Activated CD4-positive, alpha-beta T cell treated with anti-CD3 and anti-CD28 coated beads for 24 hours (primary cell): ENCODE data around the gene PDGFC.

Experiments
- DNase-seq, 2 donors: peaks; one replicate each; pipeline ENCODE4 v3.0.0-alpha.2; 2020; ENCODE audit warnings: low read depth in 2 of 2

PDGFC gene, protein sequence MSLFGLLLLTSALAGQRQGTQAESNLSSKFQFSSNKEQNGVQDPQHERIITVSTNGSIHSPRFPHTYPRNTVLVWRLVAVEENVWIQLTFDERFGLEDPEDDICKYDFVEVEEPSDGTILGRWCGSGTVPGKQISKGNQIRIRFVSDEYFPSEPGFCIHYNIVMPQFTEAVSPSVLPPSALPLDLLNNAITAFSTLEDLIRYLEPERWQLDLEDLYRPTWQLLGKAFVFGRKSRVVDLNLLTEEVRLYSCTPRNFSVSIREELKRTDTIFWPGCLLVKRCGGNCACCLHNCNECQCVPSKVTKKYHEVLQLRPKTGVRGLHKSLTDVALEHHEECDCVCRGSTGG

DNA sequence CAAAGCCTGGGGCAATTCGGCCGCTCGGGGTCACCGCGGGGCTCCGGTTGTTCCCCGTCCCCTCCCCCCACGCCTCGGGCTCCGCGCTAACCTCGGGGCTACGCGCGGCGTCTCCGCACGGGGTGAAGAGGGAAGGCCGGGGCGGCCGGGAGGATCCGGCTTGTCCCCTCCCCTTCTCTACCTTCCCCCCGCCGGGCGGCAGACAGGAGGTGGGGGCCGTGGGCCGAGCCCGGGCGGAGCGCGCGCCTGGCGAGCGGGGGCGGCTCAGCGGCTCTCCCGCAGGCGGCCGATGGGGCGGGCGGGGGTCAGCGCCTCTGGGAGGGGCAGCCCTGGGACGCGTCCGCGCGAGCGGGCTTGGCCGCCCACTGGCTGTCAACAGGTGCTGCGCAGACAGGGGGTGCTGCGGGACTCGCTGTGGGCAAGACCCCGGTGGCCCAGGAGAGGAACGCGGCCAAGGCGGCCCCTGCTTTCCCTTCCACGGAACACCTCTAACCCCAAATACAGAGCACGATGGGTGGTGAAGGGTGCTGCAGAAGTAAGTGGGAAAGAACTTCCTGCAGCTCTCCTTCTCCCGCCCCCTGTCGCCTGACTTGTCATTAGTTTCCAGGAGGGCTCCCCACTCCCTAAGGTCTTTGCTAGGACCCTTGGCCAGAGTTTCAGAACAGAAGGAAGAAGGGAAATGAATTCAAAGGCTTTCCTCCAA, at the start of gene PDGFC:
TSS of gene PDGFC (minus strand) at position 124 of the 703 bp plus-strand sequence. CDS start 896 bp downstream, outside the sequence.
- DNase-seq = no peak

DNA sequence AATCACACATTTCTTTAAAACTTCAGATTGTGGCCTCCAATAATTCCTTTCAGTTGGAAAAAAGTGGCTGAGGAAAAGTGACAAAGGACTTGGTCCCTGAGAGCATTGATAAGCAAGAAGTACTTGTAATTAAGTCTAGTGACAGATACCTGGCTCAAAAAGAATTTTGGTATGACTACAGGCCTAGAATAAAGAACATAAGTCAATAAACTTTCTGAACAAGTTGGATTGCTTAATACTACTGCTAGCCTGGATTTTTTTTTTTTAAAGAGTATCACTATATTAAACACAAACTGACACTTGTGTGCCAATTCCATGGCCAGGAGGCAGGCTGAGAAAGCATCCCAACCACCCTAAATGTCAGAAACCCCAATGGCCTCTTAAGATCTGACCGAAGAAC, 49.3 kb upstream of the PDGFC start:
- DNase-seq = no peak

DNA sequence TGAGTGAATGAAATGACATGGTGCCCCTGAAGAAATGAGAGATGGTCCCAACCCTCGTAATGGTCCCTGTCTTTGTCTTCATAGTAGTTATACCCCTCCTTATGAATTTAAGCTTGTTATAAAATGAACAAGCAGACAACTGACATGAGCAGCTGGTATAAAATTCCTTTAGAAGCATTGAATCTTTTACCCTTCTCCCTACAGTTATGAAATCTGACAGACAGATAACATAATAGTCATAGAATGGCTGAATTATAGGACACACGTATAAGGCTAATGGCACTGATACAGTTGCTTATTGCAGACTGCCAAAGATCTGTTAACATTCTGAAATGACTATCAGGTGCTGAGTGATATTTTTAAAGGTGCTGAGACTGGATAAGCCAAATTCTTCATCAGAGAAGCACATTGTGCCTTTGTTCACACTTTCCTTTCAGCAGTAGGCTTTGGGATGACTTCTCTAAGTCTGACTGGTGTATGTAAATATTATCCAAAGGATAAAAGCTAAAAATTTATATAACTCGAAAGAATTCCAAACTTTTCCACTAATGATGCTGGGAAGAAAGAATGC, 47.4 kb upstream of the PDGFC start:
- no peak for DNase-seq

DNA sequence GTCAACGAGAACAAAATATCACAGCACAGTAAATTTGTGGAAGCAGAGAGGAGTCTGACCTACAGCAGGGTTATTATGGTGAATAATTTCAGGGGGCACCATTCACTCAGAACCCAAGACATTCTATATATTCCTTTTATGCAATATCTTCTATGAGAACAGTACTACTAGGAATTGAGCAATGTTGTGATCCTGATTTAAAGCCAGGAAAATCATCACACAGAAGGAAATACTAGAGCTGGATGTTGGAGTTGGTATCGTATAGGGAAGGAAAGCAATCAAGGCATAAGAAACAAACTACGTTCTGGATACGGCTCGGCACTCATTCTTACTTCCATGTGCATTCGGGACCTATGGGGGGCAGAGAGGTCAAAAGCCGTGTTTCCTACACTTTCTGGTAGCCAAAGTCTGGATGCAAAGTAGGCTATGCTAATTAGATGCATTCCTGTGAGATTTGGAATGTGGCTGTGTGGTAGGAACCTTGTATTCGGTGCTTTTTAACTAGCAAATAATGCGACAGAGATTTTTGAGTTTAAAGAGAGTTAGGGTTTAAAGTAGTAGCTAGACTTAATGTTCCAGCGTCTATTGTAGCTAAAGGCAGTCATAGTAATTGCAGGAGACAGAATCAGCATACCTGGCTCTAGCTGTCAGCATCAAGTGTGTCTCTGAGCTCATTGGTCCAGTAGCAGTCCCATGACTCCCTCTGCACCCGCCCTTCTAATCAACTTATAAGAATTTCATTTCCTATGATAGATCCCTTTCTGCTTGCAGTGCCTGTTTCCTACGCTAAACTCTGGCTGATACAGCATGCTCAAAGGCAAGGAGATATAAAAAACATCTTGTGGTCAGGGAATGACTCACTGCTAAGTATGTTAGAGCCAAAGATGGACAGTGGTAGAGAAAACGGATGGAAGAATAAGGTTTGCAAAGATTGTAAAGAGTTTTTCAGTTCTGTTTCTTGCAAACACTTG, 43.3 kb upstream of the PDGFC start:
- no peak for DNase-seq

DNA sequence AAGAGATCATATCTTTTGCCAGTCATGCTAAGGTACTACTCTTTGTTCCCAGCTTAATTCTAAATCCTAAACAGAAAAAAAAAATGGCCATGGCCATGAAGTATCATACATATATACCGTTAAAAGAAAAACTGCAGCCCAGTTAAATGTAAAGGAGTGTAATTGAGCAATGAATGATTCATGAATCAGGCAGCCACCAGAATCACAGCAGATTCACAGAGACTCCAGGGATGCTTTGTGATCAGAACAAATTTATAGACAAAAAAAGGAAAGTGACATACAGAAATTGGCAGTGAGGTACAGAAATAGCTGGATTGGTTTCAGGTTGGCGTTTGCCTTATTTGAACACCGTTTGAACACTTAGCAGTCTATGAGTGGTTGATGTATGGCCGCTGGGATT, 42.1 kb upstream of the PDGFC start:
- no peak for DNase-seq

DNA sequence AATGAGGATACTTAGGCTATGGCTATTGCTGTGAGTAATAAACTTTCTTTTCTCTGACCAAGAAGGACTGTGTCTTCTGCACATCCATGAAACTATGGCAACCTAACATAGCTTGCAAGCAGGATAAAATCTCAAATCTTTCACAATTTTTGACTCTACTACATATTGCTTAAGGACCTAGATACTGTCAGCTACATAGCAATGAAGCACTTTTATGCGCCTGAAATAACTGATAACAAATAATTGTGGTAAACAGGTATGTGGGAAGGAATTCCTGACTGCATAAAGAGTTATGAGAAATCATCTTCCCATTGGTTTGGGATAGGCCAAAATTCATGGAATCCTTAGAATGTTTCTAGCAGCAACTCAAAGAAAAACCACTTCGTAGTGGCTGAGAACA, 41.2 kb upstream of the PDGFC start:
- DNase-seq = no peak

DNA sequence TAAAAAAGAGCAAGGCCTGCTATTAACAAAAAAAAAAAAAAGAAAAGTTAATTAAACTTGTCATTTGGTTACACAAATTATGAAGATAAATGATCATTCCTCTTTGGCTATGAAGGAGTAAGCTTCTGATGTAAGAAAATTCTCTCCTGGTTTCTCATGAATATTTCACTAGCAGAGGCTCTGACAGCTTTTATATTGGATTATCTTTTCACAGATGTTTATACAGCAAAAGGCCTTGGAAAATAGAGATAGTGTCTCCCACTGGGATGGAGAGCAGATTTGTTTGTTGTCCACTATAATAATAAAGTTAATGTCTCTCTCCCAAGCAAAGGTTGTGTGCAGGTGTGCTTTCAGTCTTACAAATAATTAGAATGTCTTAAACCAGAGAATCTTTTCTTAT, 40.7 kb upstream of the PDGFC start:
- DNase-seq = no peak

DNA sequence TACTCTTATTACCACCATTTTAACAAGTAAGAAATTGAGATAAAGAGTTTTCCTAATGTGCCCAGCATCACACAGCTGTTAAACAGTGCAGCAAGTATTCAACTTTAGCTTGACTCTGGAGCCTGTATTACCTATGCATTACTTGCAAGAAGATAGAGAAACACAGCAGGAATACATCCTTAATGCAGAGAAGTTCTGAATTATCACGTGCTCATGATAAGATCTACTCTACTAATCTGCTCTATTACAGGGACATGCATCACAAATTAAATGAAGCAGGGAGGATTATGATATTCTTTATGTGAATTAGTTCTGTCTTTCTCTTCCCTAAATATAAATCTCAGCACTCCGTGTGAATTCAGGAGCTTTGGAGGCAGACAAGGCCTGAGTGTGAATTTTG, 39.0 kb upstream of the PDGFC start:
- no peak for DNase-seq

DNA sequence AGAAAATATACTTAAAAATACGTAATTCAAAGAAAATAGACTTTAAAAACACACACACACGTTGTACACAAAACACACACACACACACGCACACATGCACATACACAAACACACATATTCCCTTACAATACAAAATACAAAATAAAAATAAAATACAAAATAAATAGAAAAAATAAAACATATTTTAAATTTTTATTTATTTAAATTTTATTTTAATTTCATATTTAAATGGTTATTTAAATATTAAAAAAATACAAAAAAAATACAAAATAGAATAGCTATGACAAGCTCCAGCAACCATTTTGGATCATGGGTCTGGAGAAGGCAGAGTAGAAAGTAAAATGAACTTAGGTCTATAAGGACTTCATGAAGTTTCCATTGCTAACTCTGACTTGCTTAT, 34.2 kb upstream of the PDGFC start:
- no peak for DNase-seq

DNA sequence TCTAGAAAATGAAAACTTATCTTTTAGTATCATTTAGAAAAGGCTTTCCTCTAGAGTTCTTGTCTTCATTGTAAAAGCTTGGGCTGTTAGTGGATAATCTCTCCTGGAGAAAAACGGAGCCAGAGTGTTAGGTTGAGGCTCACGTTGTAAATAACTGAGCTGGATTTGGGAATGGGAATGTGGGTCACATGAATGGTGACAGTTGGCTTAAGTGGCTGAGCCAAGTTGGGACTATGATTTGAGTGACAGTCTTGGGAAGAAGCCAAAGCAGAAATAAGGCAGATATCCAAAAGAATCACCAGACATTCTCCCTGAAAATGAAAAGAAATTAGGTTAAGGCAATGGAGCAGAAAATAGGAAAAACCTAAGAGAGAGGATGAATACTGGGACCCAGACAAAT, 33.6 kb upstream of the PDGFC start:
- no peak for DNase-seq

DNA sequence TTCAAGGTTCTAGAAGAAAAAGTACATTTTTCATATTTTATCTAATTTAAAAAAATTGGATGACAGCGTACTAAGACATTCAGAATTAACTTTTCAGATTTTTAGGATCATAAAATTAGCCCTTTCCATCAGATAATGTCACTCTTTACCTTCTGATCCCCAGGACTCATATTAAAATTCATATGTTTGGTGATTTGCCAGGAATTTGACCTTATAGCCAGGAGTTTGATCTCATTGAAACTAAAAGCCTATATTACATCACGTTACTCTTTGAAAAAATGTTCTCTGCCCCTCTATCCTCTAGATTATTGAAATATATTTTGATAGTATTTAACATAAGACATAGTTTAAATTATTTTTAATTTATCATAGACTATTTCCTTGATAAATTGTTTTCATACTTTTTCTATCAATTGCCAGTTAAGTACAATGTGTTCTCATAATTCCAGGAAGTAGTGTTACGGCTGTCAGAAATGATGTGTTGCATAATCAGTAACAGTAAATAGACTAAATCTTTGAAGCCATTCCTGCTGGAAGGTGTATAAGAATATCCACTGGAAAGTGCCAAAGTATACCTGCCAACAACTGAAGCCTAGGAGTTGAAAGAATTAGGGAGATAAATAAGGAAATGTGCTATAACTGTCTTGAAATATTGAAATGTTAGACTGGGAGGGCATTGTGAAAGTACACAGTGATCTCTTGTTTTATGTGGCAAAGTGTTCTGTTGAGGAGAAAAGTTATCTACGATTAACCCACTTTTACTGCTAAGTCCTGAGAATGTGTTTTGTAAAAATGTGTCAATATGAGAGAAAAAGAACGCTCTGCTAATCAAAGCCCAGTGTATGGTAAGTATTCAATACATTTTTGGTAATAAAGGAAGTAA, 32.9 kb upstream of the PDGFC start:
- no peak for DNase-seq

DNA sequence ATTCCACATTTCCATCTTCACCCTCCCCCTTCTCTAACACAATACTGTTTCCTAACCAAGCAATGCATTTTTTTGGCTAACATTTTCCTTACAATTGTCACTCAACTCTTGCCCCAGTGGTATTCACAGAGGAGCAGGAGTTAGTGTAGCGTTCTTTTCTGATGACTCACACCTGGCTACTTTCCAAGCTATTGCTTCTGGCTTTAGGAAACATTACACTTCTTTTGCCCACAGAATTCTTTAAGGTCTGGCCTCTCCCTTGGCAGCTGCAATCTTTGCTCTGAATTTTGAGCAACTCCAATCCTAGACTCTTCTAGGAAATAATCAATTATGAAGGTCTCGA, 27.5 kb upstream of the PDGFC start:
- DNase-seq = no peak

DNA sequence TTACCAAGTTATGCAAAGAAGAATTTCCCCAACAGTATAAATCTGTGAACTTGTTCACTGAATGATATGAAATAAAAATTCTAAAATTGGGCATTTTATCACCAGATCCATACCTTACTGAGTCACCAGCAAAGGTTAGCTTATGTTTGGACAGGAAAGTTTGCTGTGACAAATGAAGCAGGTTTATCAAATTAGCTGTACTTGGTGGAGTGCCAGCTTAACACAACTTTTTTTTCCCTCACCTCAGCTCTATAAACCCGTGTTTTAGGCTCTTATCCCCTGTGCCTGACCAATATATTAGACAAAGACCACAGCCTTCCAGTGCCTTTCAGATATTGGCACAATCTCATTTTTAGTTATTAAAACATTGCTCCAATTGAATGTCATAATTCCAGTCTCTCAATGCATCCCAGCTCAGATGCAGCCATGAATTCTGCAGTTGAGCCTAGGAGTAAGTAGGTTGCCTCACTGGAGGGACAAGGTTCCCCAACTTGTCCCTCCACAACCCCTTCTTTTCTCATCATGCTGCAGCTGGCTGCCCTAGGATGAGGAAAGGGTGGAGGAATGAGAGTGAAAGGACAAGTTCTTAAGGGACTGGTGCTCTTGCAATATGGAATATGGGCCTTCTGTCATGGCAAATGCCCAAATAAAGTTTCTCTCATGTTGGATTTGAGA, 27.0 kb upstream of the PDGFC start:
- DNase-seq = no peak

DNA sequence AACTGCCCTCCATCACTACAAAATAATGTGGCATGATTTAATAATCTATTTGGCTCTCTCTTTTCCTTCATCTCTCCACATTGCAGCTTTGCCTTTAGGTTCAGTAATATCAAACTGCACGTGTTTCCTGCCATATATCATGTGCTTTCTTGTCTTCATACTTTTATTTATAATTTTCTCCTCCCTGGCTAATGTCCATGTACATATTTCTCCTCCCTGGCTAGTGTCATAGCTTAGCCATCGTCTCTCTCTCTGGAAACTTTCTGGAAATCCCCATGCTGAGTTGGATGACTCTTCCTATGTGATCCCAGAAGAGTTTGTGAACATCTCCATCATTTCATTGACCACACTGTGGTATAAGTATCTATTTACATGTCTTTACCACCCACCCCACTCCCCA, 21.3 kb upstream of the PDGFC start:
- DNase-seq = no peak

DNA sequence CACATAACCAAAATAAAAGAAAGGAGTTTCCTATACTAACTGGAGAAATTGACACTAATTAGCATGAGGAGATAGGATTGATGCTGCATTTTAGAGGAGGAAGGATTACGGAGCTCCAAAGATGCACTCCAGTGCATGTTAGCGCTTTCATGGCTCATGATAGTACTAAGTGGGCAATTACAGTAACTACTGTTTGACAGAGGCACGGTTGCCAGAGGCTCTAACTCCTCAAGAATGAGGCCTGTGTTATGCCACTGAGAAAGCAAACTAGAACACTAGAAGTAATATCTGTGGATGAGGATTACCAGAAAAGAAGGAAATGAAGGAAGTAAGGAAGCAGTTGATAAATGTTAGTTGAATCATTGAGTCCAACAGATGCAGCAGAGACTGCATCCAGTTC, 19.6 kb upstream of the PDGFC start:
- DNase-seq = no peak

DNA sequence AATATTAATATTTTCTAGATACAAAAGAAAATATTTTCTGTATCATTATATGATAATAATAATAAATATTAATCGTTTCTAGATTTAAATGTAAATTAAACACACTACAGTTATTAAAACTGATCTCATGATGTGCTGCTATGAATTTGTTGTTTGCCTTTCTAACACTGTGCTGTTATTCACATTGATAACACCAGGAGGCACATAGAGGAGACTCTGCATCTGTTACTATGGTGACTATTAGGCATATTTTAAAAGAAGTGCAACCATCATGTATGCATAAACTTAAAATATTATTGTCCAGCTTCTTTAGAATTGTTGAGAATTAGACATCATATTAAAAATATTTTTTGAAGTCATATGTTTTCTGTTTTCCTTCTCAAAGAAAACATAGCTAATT, 11.8 kb upstream of the PDGFC start:
- no peak for DNase-seq

DNA sequence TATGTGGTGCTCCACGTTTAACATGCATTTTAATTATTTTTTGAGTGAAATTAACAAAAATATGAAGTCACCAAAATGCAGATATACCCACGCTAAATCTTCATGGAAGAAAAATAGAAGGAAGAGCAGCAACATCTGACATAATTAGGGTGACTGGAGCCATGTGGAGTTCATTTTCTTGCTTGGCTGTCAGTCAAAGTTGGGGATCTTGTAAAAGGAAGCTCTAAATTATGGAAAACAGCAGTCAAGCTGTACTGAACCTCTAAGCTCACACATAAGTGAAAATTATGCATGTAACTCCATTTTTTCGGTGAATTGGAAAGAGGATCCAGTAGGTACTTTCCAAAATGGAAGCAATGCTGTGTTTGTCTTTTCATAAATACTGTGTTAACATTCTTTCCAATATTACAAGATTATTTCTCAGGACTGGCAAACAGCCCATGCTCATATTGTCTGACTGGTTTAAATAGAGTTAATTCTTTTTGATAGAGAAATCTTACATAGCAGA, 9.7 kb upstream of the PDGFC start:
- DNase-seq = no peak

DNA sequence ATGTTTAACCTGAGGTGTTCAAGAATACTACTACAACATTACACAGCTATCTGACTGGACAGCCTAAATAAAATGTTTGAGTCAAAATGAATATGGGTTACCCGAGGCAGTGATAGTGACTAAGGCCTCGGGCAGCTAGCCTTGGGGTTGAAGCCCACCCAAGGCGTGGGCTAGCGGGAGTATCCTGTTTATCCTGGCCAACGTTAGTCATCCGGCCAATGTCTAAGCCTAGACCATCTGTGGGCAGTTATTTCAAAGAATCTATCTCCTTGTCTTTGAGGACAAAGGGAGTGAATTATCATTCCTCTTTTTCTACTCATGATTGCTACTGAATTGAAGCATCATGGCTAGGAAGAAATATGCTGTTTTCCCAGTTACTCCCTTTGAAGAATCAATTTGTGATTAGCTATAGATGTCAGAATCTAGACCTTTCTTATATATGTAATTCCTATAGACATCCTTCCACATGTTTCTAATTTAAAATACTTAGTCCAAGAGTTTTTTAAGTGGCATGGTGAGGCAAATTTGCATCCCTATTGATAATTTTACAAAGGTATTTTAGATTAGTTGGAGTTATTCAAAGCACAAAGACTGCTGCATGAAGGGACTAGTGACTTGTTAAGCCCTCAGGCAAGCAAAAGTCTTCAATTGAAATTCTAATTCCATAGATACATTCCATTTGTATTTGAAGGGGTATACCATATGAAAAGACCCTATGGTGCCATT, 6.0 kb upstream of the PDGFC start:
- no peak for DNase-seq

DNA sequence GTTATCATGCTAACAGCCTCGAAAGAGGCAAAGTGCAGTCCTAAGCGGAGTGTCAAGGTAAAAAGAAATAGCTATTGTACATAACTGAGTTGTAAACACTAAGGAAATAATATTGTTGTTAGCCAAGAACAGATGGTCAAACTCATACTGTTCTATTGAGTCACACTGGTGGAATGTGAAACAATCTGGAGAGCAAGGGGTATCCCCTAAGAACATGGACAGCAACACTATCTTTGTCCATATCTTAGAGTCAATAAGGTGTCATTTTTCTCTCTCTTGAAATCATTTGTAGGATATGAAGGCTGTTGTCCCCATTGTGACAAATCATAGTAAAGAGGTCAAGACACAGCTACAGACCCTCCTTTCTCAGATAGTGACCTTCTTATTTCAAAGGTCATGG, 4.5 kb upstream of the PDGFC start:
- no peak for DNase-seq

DNA sequence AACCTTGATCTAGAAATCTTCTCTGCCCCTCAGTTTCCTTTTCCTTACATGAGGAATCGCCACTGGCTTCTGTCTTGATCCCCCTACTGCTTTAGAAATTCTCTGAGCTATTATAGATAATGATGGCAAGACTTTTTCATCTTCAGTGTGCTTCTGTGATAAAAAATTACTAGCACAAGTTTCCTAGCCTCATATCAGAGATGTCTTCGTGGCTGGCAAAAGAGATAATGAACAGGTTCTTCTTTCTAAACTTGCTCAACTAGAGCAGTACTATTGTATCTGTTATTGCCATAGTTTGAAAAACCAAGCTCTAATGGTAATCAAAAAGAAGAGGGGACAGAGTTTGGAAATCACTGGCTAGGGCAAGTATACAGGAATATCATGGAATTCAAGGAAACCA, 4.1 kb upstream of the PDGFC start:
- DNase-seq = no peak
